Suprapubic skin (tissue), 4 donors: Measurements from ENCODE around the gene ATXN7L1. TPM values are rescaled to one million over a fixed set of nuclear protein-coding genes. Genes with fewer than 3 reads are reported as not detected.

Source experiments
- DNase-seq, 2 donors: peaks; one replicate each; pipeline ENCODE4 v3.0.0-alpha.2; 2019; ENCODE audit warnings: low spot score in 2 of 2
- H3K27ac ChIP-seq: fragments of 200-600 bp; sonication (generic); one replicate; pipeline ENCODE4 v1.5.1; 2019
- H3K27me3 ChIP-seq: fragments of 200-600 bp; sonication (generic); one replicate; pipeline ENCODE4 v1.5.1; 2019
- H3K36me3 ChIP-seq: fragments of 200-600 bp; sonication (generic); one replicate; pipeline ENCODE4 v1.5.1; 2019
- H3K4me1 ChIP-seq: fragments of 200-600 bp; sonication (generic); one replicate; pipeline ENCODE4 v1.5.1; 2019
- H3K4me3 ChIP-seq: fragments of 200-600 bp; sonication (generic); one replicate; pipeline ENCODE4 v1.5.1; 2019; ENCODE audit warnings: mild to moderate bottlenecking
- H3K9me3 ChIP-seq: fragments of 200-600 bp; sonication (generic); one replicate; pipeline ENCODE4 v1.5.1; 2019
- CTCF ChIP-seq, 2 donors: fragments of 200-600 bp in 1 of 2; fragments of 450-650 bp in 1 of 2; sonication (generic) in 1 of 2; IDR thresholded peaks; one replicate each; pipeline ENCODE4 v1.5.1; 2016 to 2019; ENCODE audit warnings: antibody characterized with exemption in 2 of 2, mild to moderate bottlenecking in 1 of 2, moderate library complexity in 1 of 2
- EP300 ChIP-seq: sonication (generic); formaldehyde crosslinking; IDR thresholded peaks from one replicate; pipeline ENCODE4 v1.6.1; 2017; ENCODE audit warnings: antibody characterized with exemption
- POLR2A ChIP-seq, 2 donors: fragments of 450-650 bp; IDR thresholded peaks; one replicate each; pipeline ENCODE4 v1.6.1; 2017; ENCODE audit warnings: antibody characterized with exemption in 2 of 2, mild to moderate bottlenecking in 2 of 2, moderate library complexity in 2 of 2
- POLR2AphosphoS5 ChIP-seq, 3 donors: sonication (generic); formaldehyde crosslinking; IDR thresholded peaks; one replicate each; pipeline ENCODE4 v1.6.1; 2017; ENCODE audit warnings: antibody characterized with exemption in 3 of 3
- WGBS: methylation state at CpG from one replicate; pipeline ENCODE4 v1.1.5; 2018; 5-methylcytosine and 5-hydroxymethylcytosine counted together
- total RNA-seq, 4 donors: library from RNA; depleted of rRNA; stranded (reverse); fragments of >200 nt; gene quantifications; one replicate each; pipeline ENCODE4 v1.1.0, GENCODE V29; 2016

Gene ATXN7L1
- total RNA-seq, 4 donors from 2014 or later, result 14.8 to 35.6 (median 17.3) TPM

GRCh38 chr7:105808703-105809590 is 67.5 kb downstream of the ATXN7L1 start:
- no peaks in the 10 kb centered on the region for H3K36me3 ChIP-seq
- WGBS, result 76% methylated on average over 8 of the region's 8 CpGs
- no peak for TF ChIP-seq CTCF (IDR thresholded peaks at IDR 0.05)
- TF ChIP-seq POLR2AphosphoS5 (IDR thresholded peaks at IDR 0.05), result no peak
- no peak for TF ChIP-seq EP300
- TF ChIP-seq POLR2A (IDR thresholded peaks at IDR 0.05), result no peak
- H3K4me1 ChIP-seq, result peaks cover 23% of the 10 kb centered on the region
- no peak overlapping the region for H3K27ac ChIP-seq
- no peaks in the 10 kb centered on the region for H3K27me3 ChIP-seq
- no peak overlapping the region for H3K4me3 ChIP-seq
- H3K9me3 ChIP-seq, result no peaks in the 10 kb centered on the region
- no peak for DNase-seq

- no peak overlapping the region for H3K4me3 ChIP-seq
- no peak for DNase-seq
- no peaks in the 10 kb centered on the region for H3K27me3 ChIP-seq
- no peaks in the 10 kb centered on the region for H3K36me3 ChIP-seq
- WGBS, result 82% methylated on average over 1 of the region's 1 CpG
- no peaks in the 10 kb centered on the region for H3K9me3 ChIP-seq
- H3K4me1 ChIP-seq, result peaks cover 23% of the 10 kb centered on the region
- TF ChIP-seq POLR2A (IDR thresholded peaks at IDR 0.05) (no peak), CTCF (IDR thresholded peaks at IDR 0.05) (no peak), POLR2AphosphoS5 (IDR thresholded peaks at IDR 0.05) (no peak), EP300 (no peak)
- no peak overlapping the region for H3K27ac ChIP-seq
These were observed 68.2 kb downstream of the ATXN7L1 start for GRCh38 chr7:105808209-105808608.

GRCh38 chr7:105807448-105807762 is 69.0 kb downstream of the ATXN7L1 start:
- H3K36me3 ChIP-seq, result no peaks in the 10 kb centered on the region
- no peaks in the 10 kb centered on the region for H3K9me3 ChIP-seq
- no peak for TF ChIP-seq POLR2A (IDR thresholded peaks at IDR 0.05)
- no peak for TF ChIP-seq POLR2AphosphoS5 (IDR thresholded peaks at IDR 0.05)
- no peak for TF ChIP-seq CTCF (IDR thresholded peaks at IDR 0.05)
- TF ChIP-seq EP300, result no peak
- no peak overlapping the region for H3K4me3 ChIP-seq
- 100% methylated on average over 4 of the region's 4 CpGs for WGBS
- peaks cover 23% of the 10 kb centered on the region for H3K4me1 ChIP-seq
- DNase-seq, result no peak
- H3K27ac ChIP-seq, result no peak overlapping the region
- no peaks in the 10 kb centered on the region for H3K27me3 ChIP-seq

- Histone ChIP-seq H3K27me3 (no peaks in the 10 kb centered on the region), H3K36me3 (no peaks in the 10 kb centered on the region), H3K4me1 (peaks cover 23% of the 10 kb centered on the region), H3K9me3 (no peaks in the 10 kb centered on the region), H3K27ac (no peak overlapping the region), H3K4me3 (no peak overlapping the region)
- 57% methylated on average over 5 of the region's 5 CpGs for WGBS
- no peak for TF ChIP-seq EP300
- TF ChIP-seq POLR2AphosphoS5 (IDR thresholded peaks at IDR 0.05), result no peak
- TF ChIP-seq CTCF (IDR thresholded peaks at IDR 0.05), result no peak
- no peak for TF ChIP-seq POLR2A (IDR thresholded peaks at IDR 0.05)
- no peak for DNase-seq
These were observed 69.6 kb downstream of the ATXN7L1 start for GRCh38 chr7:105806592-105807447.
